Upper lobe of right lung (tissue), 1 donor: Measurements from ENCODE around the gene SRSF9. TPM values are rescaled to one million over a fixed set of nuclear protein-coding genes. Genes with fewer than 3 reads are reported as not detected.
"Not testable (repeated sequence)": the region's sequence is repeated elsewhere in the genome, so short reads cannot be mapped to it uniquely, and the experiment has no call there.

Source experiments
- ATAC-seq: fragments of 200-7000 bp; cut with Tn5 transposase; one replicate; pipeline ENCODE4 v1.9.1; 2020; ENCODE audit warnings: mild to moderate bottlenecking, moderate library complexity
- DNase-seq: peaks from one replicate; pipeline ENCODE4 v3.0.0-alpha.2; 2020
- H3K27ac ChIP-seq: fragments of 200-600 bp; one replicate; pipeline ENCODE4 v1.8.0; 2022
- H3K27me3 ChIP-seq: fragments of 200-600 bp; one replicate; pipeline ENCODE4 v1.8.0; 2022; ENCODE audit warnings: mild to moderate bottlenecking
- H3K36me3 ChIP-seq: fragments of 200-600 bp; one replicate; pipeline ENCODE4 v1.8.0; 2022
- H3K4me1 ChIP-seq: fragments of 200-600 bp; one replicate; pipeline ENCODE4 v1.8.0; 2022
- H3K4me3 ChIP-seq: fragments of 200-600 bp; one replicate; pipeline ENCODE4 v1.8.0; 2022; ENCODE audit warnings: mild to moderate bottlenecking
- H3K9me3 ChIP-seq: fragments of 200-600 bp; one replicate; pipeline ENCODE4 v1.8.0; 2022
- intact Hi-C: fragments of 100-400 bp; cut with DNase I; formaldehyde crosslinking; loops from one replicate; pipeline ENCODE4 v1.11.0; 2022
- long read RNA-seq: library from polyadenylated mRNA; unstranded; transcript quantifications from one replicate; pipeline ENCODE4 v2.0.0, GENCODE V29; 2021
- total RNA-seq: library from RNA; stranded (reverse); fragmentation: NEBNext Ultra II Directional; extraction: Animal tissue kit (Norgen Biotek cat#: 25700); gene quantifications from one replicate; pipeline ENCODE4 v1.2.1, GENCODE V29; 2021
- TF ChIP-seq, protein P1 (sequence below): fragments of 200-600 bp; IDR thresholded peaks from one replicate; pipeline ENCODE4 v1.8.0; 2022; ENCODE audit warnings: antibody characterized with exemption
- donor health status: DM: no; HTN: yes; CAD: no; lungs with severe emphysema.

Gene SRSF9, protein sequence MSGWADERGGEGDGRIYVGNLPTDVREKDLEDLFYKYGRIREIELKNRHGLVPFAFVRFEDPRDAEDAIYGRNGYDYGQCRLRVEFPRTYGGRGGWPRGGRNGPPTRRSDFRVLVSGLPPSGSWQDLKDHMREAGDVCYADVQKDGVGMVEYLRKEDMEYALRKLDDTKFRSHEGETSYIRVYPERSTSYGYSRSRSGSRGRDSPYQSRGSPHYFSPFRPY
- total RNA-seq = 116 TPM
- long read RNA-seq, transcript SRSF9-201 (4 exons, 1,201 nt) = major isoform, 114 of 130 reads
- long read RNA-seq, partial matches to known transcripts = 3 of 130 reads
- long read RNA-seq, other reads (novel, unspliced or antisense) = 7 of 130 reads

DNA sequence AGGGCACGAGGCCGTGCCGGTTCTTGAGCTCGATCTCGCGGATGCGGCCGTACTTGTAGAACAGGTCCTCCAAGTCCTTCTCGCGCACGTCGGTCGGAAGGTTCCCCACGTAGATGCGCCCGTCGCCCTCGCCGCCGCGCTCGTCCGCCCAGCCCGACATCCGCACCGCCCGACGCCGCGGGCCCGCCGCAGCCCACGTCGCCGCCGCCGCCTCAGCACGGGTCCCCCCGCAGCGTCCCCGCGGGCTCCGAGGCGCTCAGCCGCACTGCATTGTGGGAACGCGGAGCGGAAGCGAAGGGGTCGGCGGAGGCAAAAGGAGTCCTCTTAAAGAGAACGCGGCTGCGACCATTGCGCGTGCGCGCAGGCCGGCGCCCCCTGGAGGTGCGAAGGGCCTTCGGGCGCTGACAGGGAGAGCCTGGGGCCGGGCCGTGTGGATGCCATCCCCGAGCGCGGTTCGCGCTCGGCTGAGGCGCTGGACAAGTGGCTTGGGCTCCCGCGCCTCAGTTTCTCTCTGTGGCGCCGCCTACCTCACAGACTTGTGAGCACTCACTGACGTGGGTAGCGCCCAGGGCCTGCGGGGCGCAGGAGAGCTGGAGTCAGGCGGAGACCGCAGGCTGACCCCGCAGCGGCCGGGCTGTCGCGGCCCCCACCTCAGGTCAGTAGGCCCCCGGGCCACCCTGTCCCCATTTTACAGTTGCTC lies at the start of gene SRSF9:
Gene SRSF9, minus strand, starts transcription at position 299 of the 700 bp plus-strand sequence. Its CDS starts 139 bp downstream, at position 160.
- DNase-seq = peak; percentile 98
- peak within 1 kb of the TSS; percentile 65 for H3K4me3 ChIP-seq
- H3K9me3 ChIP-seq = no peaks in the 10 kb centered on the region
- peak within 1 kb of the TSS; percentile 92 for H3K27ac ChIP-seq
- H3K4me1 ChIP-seq = peaks cover 26% of the 10 kb centered on the region
- intact Hi-C loops = no loop called here
- no peaks in the 10 kb centered on the region for H3K27me3 ChIP-seq
- ATAC-seq = peak; percentile 97
- TF ChIP-seq, protein P1, sequence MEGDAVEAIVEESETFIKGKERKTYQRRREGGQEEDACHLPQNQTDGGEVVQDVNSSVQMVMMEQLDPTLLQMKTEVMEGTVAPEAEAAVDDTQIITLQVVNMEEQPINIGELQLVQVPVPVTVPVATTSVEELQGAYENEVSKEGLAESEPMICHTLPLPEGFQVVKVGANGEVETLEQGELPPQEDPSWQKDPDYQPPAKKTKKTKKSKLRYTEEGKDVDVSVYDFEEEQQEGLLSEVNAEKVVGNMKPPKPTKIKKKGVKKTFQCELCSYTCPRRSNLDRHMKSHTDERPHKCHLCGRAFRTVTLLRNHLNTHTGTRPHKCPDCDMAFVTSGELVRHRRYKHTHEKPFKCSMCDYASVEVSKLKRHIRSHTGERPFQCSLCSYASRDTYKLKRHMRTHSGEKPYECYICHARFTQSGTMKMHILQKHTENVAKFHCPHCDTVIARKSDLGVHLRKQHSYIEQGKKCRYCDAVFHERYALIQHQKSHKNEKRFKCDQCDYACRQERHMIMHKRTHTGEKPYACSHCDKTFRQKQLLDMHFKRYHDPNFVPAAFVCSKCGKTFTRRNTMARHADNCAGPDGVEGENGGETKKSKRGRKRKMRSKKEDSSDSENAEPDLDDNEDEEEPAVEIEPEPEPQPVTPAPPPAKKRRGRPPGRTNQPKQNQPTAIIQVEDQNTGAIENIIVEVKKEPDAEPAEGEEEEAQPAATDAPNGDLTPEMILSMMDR = peak; percentile 95
- peaks cover 21% of the 10 kb centered on the region for H3K36me3 ChIP-seq

DNA sequence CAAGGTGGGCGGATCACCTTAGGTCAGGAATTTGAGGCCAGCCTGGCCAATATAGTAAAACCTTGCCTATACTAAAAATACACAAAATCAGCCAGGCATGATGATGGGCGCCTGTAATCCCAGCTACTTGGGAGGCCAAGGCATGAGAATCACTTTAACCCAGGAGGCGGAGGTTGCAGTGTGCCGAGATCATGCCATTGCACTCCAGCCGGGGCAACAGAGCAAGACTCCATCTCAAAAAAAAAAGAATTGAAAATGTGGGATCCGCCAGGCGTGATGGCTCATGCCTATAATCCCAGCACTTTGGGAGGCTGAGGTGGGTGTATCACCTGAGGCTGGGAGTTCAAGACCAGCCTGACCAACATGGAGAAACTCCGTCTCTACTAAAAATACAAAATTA lies 49.8 kb upstream of the SRSF9 start:
- H3K27me3 ChIP-seq, H3K27ac ChIP-seq, H3K9me3 ChIP-seq, H3K4me1 ChIP-seq, DNase-seq, intact Hi-C loops, H3K4me3 ChIP-seq, ATAC-seq: not testable (repeated sequence)
- peaks cover 29% of the 10 kb centered on the region for H3K36me3 ChIP-seq

DNA sequence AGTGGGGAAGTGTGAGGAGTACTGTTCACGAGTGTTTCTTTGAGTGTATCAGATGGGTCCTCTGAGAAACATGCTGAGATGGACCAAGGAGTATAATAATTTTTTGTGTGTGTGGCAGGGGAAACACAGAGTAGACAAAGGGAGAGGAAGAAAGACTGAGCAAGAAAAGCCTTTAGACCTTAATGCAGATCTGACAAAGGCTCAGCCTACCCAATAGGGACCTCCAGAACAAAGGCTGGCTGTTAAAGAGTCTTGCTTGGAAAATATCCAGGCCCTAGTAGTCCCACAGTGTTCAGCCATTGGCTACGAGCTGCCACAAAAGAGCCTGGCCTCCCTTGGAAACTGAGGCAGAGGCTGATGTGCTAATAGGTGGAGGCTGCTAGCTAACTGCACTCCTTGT lies 45.9 kb upstream of the SRSF9 start:
- DNase-seq = no peak
- H3K36me3 ChIP-seq = peaks cover 51% of the 10 kb centered on the region
- ATAC-seq = no peak
- H3K4me1 ChIP-seq = no peaks in the 10 kb centered on the region
- TF ChIP-seq, protein P1 = no peak
- H3K27me3 ChIP-seq = no peaks in the 10 kb centered on the region
- no peak overlapping the region for H3K4me3 ChIP-seq
- no peaks in the 10 kb centered on the region for H3K9me3 ChIP-seq
- intact Hi-C loops = no loop called here
- H3K27ac ChIP-seq = no peak overlapping the region

DNA sequence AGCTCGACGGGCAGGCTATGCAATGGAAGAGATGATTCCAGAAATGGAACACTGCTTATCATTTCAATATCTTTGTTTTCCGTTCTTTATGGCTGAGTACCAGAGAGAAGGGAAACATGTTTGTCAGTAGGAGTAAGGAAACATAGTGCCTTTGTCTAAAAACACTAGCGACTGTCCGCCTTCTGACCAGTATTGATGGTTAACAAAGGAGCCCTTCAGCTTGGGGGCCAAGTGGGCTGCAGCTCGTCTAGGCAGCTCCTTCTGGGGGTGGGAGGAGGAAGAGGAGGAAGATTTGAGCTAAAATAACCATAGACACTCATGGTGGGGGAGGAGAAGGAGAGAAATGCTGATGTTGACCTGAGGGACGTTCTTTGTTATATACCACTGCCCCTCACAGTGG lies 44.5 kb upstream of the SRSF9 start:
- DNase-seq = no peak
- peaks cover 65% of the 10 kb centered on the region for H3K36me3 ChIP-seq
- TF ChIP-seq, protein P1 = no peak
- intact Hi-C loops = no loop called here
- no peaks in the 10 kb centered on the region for H3K27me3 ChIP-seq
- H3K4me3 ChIP-seq = no peak overlapping the region
- H3K4me1 ChIP-seq = no peaks in the 10 kb centered on the region
- no peak for ATAC-seq
- H3K27ac ChIP-seq = no peak overlapping the region
- no peaks in the 10 kb centered on the region for H3K9me3 ChIP-seq

DNA sequence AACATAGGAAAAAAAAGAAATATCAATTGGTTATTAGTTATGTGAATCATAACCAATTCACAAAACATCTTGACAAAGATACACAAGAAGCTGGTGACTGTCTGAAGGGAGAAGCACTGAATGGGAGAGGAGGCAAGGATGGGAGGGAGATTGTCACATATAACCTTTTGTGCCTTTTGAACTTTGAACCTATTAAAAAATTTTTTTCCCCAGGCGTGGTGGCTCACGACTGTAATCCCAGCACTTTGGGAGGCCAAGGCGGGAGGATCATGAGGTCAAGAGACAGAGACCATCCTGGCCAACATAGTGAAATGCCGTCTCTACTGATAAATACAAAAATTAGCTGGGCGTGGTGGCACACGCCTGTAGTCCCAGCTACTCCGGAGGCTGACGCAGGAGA lies 39.0 kb upstream of the SRSF9 start:
- intact Hi-C loops = no loop called here
- TF ChIP-seq, protein P1 = no peak
- no peaks in the 10 kb centered on the region for H3K27me3 ChIP-seq
- no peaks in the 10 kb centered on the region for H3K4me1 ChIP-seq
- DNase-seq (no peak), ATAC-seq (no peak)
- no peak overlapping the region for H3K4me3 ChIP-seq
- H3K9me3 ChIP-seq = no peaks in the 10 kb centered on the region
- peaks cover 56% of the 10 kb centered on the region for H3K36me3 ChIP-seq
- H3K27ac ChIP-seq = no peak overlapping the region

DNA sequence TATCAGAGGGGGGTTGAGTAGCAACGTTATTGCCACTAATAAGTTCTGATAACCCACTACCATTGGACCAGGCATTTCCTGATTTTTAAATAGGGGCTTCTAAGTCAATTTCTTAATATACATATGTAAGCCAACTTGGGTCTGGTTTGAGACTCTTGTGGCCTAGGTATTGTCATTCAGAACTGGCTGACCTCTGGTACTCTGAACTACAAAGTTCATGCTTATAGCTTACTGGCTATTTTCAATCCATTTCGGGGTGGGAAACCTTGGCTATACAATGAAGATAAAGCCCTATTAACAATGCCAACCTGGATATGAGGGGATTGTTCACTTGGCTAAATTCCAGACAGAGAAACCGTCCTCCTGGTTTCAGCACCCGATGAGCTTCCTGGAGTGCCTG lies 35.0 kb upstream of the SRSF9 start:
- Histone ChIP-seq H3K36me3 (peaks cover 46% of the 10 kb centered on the region), H3K9me3 (no peaks in the 10 kb centered on the region), H3K4me1 (no peaks in the 10 kb centered on the region), H3K4me3 (no peak overlapping the region), H3K27ac (no peak overlapping the region), H3K27me3 (no peaks in the 10 kb centered on the region)
- DNase-seq (no peak), ATAC-seq (no peak)
- TF ChIP-seq, protein P1 = no peak
- intact Hi-C loops = no loop called here
